G401 (cell line): ENCODE results near the gene PTPRT. TPM values are rescaled to one million over a fixed set of nuclear protein-coding genes. Genes with fewer than 3 reads are reported as not detected.

ENCODE experiments used
- DNase-seq: peaks from one replicate; pipeline ENCODE4 v3.0.0-alpha.2; 2015; ENCODE audit warnings: low spot score
- in situ Hi-C: cut with HindIII; loops from 2 replicates; pipeline ENCODE4 v1.10.0; 2016; ENCODE audit warnings: low sequenced_read_pairs, mixed read lengths
- total RNA-seq: library from RNA; depleted of rRNA; stranded (reverse); fragments of >200 nt; shearing (Covaris generic); gene quantifications from 2 replicates; pipeline ENCODE4 v1.2.3, GENCODE V29; 2014

The PTPRT gene
- total RNA-seq, 1 experiment from 2014 or later: under 0.01 TPM

DNA sequence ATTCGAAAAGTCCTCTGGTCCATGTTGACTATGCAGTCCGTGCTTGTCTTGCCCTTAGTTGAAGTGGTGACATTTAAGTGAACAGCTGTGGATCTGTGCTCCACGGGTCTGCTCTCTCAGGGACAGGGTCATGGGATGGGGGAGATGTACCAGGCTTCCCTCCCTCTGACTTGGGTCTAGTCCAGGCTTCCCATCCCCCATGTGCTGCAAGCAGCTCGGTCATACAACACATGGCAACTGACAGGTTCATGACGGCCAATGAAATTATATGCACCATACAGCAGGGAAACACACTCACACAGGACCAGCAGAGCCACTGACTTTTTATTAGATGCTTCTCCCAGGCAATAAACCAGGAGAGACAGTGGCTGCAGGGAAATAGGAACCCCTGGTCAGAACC, 201.4 kb downstream of the PTPRT start:
- DNase-seq: no peak

DNA sequence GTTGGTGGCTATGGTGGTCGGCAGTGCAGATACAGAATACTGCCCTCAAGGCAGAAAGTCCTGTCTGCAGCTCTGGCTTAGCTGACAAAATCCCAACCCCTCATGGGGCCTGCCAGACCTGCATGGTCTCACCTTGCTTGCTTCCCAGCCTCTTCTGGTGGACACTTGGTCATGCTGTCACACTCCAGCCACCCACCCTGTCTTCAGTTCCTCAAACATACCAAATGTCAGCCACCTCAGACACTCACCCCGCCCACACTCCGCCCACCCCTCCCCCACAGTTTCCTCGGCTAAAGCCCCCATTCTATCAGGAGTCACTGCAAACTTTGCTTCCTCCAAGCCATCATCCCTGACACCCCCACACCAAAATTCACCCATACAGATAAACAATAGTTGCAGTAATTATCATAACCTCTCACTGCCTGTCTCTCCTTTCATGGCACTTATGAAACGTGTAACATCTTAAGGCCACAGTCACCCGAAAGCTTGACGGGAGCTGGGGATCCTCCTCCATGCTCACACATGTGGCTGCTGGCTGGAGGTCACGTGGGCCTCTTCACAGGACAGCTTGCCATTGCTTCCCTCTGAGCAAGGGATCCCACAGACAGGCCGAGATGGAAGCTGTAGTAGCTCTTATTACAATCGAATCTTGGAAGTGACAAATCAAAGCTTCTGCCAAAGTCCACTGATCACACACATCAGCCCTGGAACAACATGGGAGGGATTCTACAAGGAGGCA, 202.2 kb downstream of the PTPRT start:
- in situ Hi-C loops: no loop called here
- DNase-seq: no peak

More for the DNA sequence above, 201.4 kb downstream of the PTPRT start:
- in situ Hi-C loops: no loop called here

- DNase-seq: no peak
- in situ Hi-C loops: no loop called here
Measured at GRCh38 chr20:42986143-42986773, 203.4 kb downstream of the PTPRT start.

DNA sequence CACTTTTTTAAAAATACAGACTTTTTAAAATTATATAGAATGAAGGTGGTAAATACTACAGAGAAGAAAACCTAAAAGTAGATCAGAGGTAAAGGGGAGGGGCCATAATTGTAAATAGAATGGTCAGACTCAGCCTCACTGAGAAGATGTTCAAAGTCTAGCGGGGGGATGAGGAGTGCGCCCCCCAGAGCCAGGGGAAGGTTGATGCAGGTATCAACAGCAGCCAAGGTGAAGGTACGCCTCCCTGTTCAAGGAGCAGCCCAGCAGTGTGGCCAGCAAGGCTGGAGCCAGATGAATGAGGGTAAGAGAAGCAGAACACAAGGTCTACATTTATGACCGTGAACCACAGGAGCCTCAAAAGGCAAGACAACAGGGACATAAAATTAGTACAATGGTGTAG, 204.1 kb downstream of the PTPRT start:
- in situ Hi-C loops: no loop called here

GRCh38 chr20:42982218-42982617, 207.5 kb downstream of the PTPRT start:
- in situ Hi-C loops: no loop called here

More for the DNA sequence above, 204.1 kb downstream of the PTPRT start:
- no peak for DNase-seq

DNA sequence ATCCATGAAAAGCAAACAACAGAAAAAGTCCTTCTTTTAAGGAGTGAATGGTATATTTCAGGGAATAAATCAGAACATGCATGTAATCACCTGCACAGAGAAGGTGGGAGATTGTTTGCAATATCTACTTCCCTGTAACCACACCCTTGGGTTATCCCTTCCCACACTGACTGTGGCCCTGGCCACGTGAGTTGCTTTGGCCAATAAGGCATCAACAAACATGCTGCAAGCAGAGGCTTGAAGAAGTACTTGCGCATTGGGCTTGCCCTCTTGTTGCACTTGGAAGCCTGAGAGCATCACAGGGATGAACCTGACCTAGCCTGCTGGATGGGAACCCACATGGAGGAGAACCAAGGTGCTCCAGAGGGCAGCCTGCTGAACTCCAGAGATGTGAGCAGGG, 208.5 kb downstream of the PTPRT start:
- DNase-seq: no peak
- in situ Hi-C loops: no loop called here

More at GRCh38 chr20:42982218-42982617, 207.5 kb downstream of the PTPRT start:
- DNase-seq: no peak

DNA sequence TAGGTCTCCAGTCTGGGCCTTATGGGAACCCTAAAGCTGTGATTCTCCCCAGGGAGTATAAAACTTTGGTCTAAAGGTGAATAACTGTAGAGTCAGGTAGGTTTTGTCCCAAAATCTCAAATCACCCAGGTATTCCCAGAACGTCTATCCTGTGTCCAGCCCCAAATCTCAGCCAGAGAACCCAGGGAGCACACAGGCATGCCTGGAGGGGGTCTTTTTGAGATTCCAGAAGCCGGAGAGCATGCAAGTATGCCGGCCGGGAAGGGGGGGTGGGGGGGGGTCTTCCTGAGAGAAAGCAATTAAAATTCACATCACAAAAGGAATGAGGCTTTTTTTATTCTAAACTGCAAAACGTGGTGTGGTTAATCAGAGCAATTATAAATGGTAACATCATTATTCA, 210.0 kb downstream of the PTPRT start:
- no peak for DNase-seq
- in situ Hi-C loops: no loop called here

DNA sequence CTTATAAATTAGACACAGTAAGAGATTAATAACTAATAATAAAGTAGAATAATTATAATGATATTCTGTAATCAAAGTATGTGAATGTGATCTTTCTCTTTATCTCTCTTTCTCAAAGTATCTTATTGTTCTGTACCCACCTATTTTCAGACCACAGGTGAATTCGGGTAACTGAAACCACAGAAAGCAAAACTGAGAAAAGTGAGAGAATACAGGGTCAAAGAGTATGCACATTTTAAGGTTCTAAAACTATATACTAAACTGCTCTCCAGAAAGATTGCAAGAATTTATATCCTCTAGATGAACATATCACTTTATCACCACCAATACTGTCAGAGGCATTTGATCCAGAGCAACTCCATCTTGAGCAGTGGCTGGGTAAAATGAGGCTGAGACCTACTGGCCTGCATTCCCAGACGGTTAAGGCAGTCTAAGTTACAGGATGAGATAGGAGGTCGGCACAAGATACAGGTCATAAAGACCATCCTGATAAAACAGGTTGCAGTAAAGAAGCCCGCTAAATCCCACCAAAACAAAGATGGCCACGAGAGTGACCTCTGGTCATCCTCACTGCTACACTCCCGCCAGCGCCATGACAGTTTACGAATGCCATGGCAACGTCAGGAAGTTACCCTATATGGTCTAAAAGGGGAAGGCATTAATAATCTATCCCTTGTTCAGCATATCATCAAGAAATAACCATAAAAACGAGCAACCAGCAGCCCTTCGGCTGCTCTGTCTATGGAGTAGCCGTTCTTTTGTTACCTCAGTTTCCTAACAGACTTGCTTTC, 211.3 kb downstream of the PTPRT start:
- in situ Hi-C loops: no loop called here
- DNase-seq: no peak

GRCh38 chr20:42975974-42976373, 213.7 kb downstream of the PTPRT start:
- DNase-seq: no peak
- in situ Hi-C loops: no loop called here

GRCh38 chr20:42974347-42974746, 215.4 kb downstream of the PTPRT start:
- in situ Hi-C loops: no loop called here
- DNase-seq: no peak

DNA sequence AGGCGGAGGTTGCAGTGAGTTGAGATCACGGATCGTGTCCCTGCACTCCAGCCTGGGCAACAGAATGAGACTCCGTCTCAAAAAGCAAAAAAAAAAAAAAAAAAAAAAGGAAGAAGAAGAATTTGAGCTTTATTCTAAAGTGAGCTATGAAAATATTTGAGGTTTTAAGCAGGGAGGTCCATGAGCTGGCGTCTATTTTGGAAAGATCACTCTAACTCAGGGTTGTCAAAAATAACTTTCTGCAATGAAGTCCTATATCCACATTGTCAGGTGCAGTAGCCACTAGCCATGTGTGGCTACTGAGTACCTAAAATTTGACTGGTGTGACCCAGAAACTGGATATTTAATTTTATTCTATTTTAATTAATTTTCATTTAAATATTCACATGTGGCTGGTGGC, 217.1 kb downstream of the PTPRT start:
- no peak for DNase-seq
- in situ Hi-C loops: no loop called here

DNA sequence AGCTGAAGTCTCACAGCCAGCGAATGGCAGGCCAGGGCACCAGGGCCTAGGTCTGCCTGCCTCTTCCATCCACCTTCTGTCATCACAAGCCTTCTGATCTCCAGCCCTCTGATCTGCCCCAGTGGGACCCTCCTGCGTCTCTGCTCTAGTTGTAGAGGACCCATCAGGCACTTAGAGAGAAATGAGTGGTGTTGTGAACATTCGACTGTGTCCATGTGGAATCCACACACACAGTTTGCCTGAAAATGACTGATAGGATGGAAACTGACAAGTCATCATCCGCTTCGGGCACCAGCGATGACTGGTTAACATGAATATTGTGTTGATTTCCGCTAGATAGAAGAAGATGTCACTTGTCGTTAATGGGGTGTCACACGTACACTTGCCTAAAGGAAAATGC, 221.0 kb downstream of the PTPRT start:
- in situ Hi-C loops: no loop called here
- no peak for DNase-seq

GRCh38 chr20:42963796-42964195, 225.9 kb downstream of the PTPRT start:
- DNase-seq: no peak
- in situ Hi-C loops: no loop called here

- in situ Hi-C loops: no loop called here
- DNase-seq: no peak
Measured at GRCh38 chr20:42961771-42962170, 227.9 kb downstream of the PTPRT start.

GRCh38 chr20:42959996-42960395, 229.7 kb downstream of the PTPRT start:
- in situ Hi-C loops: no loop called here

GRCh38 chr20:42958367-42959069, 231.2 kb downstream of the PTPRT start:
- in situ Hi-C loops: no loop called here
- no peak for DNase-seq

More at GRCh38 chr20:42959996-42960395, 229.7 kb downstream of the PTPRT start:
- DNase-seq: no peak

DNA sequence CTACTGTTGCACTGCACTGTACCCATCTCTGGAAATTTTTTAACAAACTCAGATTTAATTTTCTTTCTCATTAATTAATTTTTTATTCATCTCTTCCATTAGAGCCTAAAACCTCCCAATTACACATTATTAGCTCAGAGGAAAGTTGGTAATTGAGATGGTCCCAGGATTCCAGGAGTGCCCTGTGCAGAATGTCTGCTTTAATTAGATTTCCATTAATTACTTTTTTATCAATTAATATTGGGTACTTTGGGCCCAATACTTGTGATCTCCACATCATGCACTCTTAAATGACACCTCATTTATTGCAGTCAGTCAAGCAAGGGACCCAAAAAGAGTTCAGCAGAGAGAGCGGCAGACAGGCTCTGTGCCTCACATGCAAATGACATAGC, 232.0 kb downstream of the PTPRT start:
- in situ Hi-C loops: no loop called here
- DNase-seq: no peak

GRCh38 chr20:42957018-42957703, 232.5 kb downstream of the PTPRT start:
- in situ Hi-C loops: no loop called here
- no peak for DNase-seq

GRCh38 chr20:42955713-42956112, 234.0 kb downstream of the PTPRT start:
- in situ Hi-C loops: no loop called here
- no peak for DNase-seq
